SH-SY5Y (cell line): ENCODE measurements around the gene AXDND1.

Source experiments
- GATA2 ChIP-seq: IDR thresholded peaks from 2 replicates; pipeline ENCODE4 v1.6.1; 2011; ENCODE audit warnings: mild to moderate bottlenecking, low read depth, low read length
- GATA3 ChIP-seq: IDR thresholded peaks from 2 replicates; pipeline ENCODE4 v1.6.1; 2011; ENCODE audit warnings: low read depth, mild to moderate bottlenecking, low read length, moderate library complexity

DNA sequence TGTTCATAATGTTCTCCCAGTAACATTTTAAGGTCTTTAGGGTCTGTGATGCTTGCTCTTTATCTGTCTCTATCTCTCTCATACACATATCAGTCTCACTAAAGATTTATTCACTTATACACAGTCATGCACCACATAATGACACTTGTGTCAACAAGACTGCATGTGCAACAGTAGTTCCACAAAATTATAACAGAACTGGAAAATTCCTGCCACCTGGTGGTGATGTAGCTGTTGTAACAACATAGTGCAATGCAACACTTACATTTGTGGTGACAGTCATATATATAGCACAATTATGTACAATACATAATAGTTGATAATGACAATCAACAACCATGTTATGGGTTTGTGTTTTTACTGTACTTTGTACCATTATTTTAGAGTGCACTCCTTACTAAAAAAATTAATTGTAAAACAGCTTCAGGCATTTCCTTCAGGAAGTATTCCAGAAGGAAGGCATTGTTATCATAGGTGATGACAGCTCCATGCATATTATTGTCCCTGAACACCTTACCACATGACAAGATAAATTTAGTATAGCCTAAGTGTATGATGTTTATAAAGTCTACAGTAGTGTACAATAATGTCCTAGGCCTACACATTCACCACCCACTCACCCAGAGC lies 234.0 kb downstream of the AXDND1 start:
- TF ChIP-seq GATA3, result no peak
- TF ChIP-seq GATA2, result no peak
